ENCODE results near the gene SCLY. TPM values are rescaled to one million over a fixed set of nuclear protein-coding genes. Genes with fewer than 3 reads are reported as not detected.

The SCLY gene
- total RNA-seq, 1 donor from 2014 or later, result 8.7 TPM

- DNase-seq, result no peak
Measured at GRCh38 chr2:238128061-238128440, 67.2 kb downstream of the SCLY start.

GRCh38 chr2:238128534-238129001, 67.8 kb downstream of the SCLY start:
- no peak for DNase-seq

- no peak for DNase-seq
Measured at GRCh38 chr2:238129166-238130010, 68.6 kb downstream of the SCLY start.

DNA sequence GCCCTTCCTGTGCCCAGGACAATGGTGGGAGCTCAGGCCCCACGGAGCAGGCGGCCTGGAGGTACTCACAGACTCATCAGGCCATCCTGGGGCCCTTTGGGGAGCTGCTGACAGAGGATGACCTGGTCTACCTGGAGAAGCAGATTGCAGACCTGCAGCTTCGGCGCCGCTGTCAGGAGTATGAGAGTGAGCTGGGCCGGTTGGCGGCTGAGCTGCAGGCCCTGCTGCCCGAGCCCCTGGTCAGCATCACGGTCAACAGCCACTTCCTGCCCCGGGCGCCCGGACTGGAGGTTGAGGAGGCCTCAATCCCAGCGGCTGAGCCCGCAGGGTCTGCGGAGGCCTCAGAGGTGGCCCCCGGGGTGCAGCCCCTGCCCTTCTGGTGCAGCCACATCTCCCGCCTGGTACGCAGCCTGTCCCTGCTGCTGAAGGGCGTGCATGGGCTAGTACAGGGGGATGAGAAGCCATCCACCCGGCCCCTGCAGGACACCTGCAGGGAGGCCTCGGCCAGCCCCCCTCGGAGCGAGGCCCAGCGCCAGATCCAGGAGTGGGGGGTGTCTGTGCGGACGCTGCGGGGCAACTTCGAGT, 69.4 kb downstream of the SCLY start:
- no peak for DNase-seq

DNA sequence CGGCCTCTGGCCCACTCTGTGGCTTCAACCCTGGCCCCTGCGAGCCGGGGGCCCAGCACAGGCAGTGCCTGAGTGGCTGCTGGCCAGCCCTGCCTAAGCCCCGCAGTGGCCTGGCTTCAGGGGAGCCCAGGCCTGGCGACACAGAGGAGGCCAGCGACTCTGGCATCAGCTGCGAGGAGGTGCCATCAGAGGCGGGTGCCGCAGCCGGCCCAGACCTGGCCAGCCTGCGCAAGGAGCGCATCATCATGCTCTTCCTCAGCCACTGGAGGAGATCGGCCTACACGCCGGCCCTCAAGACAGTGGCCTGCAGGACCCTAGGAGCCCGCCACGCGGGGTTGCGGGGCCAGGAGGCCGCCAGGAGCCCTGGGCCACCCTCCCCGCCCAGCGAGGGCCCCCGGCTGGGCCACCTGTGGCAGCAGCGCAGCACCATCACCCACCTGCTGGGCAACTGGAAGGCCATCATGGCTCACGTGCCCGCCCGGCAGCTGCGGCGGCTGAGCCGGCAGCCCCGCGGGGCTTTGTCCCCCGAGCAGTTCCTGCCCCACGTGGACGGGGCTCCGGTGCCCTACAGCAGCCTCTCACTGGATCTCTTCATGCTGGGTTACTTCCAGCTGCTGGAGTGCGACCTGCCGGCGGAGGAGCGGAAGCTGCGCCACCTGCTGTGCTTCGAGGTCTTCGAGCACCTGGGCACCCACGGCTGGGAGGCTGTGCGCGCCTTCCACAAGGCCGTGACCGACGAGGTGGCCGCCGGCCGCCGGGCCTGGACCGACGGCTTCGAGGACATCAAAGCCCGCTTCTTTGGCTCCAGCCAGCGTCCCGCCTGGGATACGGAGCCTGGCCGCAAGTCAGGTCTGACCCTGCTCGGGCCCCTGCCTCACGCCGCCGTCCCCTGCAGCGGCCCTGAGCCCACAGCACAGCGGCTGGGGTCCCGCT, 70.2 kb downstream of the SCLY start:
- no peak for DNase-seq

GRCh38 chr2:238131761-238132462, 71.1 kb downstream of the SCLY start:
- no peak for DNase-seq

- no peak for DNase-seq
Measured at GRCh38 chr2:238132463-238133450, 72.0 kb downstream of the SCLY start.

GRCh38 chr2:238133499-238134392, 72.9 kb downstream of the SCLY start:
- DNase-seq, result no peak

- no peak for DNase-seq
Measured at GRCh38 chr2:238134393-238134785, 73.6 kb downstream of the SCLY start.

DNA sequence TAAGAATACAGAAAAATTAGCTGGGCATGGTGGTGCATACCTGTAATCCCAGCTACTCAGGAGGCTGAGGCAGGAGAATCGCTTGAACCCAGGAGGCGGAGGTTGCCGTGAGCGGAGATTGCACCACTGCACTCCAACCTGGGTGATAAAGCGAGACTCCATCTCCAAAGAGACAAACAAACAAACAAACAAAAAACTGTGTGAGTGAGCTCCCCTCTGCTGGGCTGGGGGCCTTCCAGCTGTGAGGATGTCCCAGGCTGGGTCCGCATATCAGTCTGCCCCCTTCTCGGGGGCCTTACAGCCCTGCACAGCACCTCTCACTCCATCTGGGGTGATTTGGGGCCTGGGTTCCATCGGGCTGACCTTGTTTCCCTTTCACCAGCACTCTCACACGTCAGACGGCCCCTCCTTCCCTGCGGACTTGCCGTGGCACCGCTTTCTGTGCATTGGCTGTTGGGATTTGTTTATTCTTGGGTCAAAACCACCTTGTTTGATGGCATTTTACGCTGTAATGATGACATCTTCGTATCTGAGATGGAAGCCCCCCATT, 74.9 kb downstream of the SCLY start:
- DNase-seq, result no peak

DNA sequence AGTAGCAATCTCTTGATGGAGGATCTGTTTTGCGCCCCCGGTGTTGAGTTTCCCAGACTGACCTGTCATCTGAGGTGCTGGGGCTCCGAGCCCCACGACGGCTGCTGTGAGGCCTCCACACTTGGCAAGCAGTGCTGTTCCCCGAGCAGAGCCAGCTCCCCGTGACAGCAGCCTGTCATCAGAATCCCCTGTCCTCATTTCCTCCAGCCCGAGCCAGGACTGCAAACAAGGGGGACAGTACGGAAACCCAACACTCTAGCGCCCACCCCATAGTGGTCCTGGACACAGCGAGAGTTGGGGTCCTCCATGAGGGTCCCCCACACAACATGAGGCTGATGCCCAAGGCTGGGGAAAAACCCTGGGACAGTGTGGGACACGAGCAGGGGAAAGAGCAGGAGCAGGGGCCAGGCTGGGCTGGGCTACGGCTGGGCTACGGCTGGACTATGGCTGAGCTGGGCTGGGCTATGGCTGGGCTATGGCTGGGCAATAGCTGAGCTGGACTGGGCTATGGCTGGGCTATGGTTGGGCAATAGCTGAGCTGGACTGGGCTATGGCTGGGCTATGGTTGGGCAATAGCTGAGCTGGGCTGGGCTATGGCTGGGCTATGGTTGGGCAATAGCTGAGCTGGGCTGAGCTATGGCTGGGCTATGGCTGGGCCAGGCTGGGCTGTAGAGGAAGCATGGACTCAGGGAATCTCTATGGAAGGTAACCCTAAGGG, 76.2 kb downstream of the SCLY start:
- no peak for DNase-seq

- DNase-seq, result no peak
Measured at GRCh38 chr2:238137885-238138284, 77.1 kb downstream of the SCLY start.

GRCh38 chr2:238138331-238139195, 77.8 kb downstream of the SCLY start, which contains the start of gene KLHL30:
Gene KLHL30, plus strand, starts transcription at chr2:238138668. Its CDS starts 2,087 bp downstream, at chr2:238140755.
- DNase-seq, result no peak

- DNase-seq, result no peak
Measured at GRCh38 chr2:238139196-238140039, 78.6 kb downstream of the SCLY start.

GRCh38 chr2:238140040-238140439, 79.2 kb downstream of the SCLY start:
- no peak for DNase-seq

- DNase-seq, result no peak
Measured at GRCh38 chr2:238140721-238141540, 80.1 kb downstream of the SCLY start.

Measured in skin of body (tissue), 2 donors.